MCF 10A (cell line): Measurements from ENCODE around the gene PRKCZ. TPM values are rescaled to one million over a fixed set of nuclear protein-coding genes. Genes with fewer than 3 reads are reported as not detected.

Source experiments
- BruUV-seq: library from RNA; stranded (reverse); fragments of 400-500 nt; replicated peaks from 2 replicates; lab custom pipeline; 2021; lab: Mats Ljungman, UMichigan
- CTCF ChIA-PET: fragments of 300-600 bp; sonication (Branson Sonifier 250); formaldehyde crosslinking; extraction: SDS; loops from one replicate; lab custom pipeline; 2021; ENCODE audit warnings: antibody characterized with exemption, inconsistent platforms; lab: Yijun Ruan, JAX
- POLR2A ChIA-PET: fragments of 300-600, 350-650 bp; sonication (Branson Sonifier 250); formaldehyde crosslinking; extraction: SDS; loops from one replicate; lab custom pipeline; 2020; ENCODE audit warnings: antibody characterized with exemption, inconsistent platforms; lab: Yijun Ruan, JAX
- DNase-seq: peaks from one replicate; pipeline ENCODE4 v3.0.0-alpha.2; 2018; ENCODE audit not compliant: unreplicated experiment
- H3K27ac Mint-ChIP-seq: one replicate; pipeline ENCODE4 v1.8.0; 2022; ENCODE audit warnings: mild to moderate bottlenecking, low read depth, mixed read lengths; ENCODE audit not compliant: unreplicated experiment
- H3K27me3 Mint-ChIP-seq: one replicate; pipeline ENCODE4 v1.8.0; 2022; ENCODE audit warnings: mixed read lengths; ENCODE audit not compliant: insufficient read depth, unreplicated experiment
- H3K36me3 Mint-ChIP-seq: one replicate; pipeline ENCODE4 v1.8.0; 2022; ENCODE audit warnings: mild to moderate bottlenecking, moderate library complexity, mixed read lengths; ENCODE audit not compliant: insufficient read depth, unreplicated experiment
- H3K4me1 Mint-ChIP-seq: one replicate; pipeline ENCODE4 v1.8.0; 2022; ENCODE audit warnings: mixed read lengths; ENCODE audit not compliant: insufficient read depth, unreplicated experiment
- H3K4me3 Mint-ChIP-seq: one replicate; pipeline ENCODE4 v1.8.0; 2022; ENCODE audit warnings: mild to moderate bottlenecking, moderate library complexity, mixed read lengths; ENCODE audit not compliant: unreplicated experiment
- H3K9me3 Mint-ChIP-seq: one replicate; pipeline ENCODE4 v1.8.0; 2022; ENCODE audit warnings: mixed read lengths; ENCODE audit not compliant: unreplicated experiment
- intact Hi-C: fragments of 100-400 bp; cut with micrococcal nuclease; formaldehyde crosslinking; loops from 2 replicates; pipeline ENCODE4 v1.14.1; 2022
- total RNA-seq: library from RNA; stranded (reverse); gene quantifications from 2 replicates; pipeline ENCODE4 v1.2.3, GENCODE V29; 2022
- TF ChIP-seq, protein P1 (sequence below): fragments of 200-600 bp; IDR thresholded peaks from one replicate; pipeline ENCODE4 v1.8.0; 2022; ENCODE audit warnings: antibody characterized with exemption, mild to moderate bottlenecking; ENCODE audit not compliant: unreplicated experiment

PRKCZ gene
- total RNA-seq, 1 experiment from 2014 or later, result 24.9 TPM

DNA sequence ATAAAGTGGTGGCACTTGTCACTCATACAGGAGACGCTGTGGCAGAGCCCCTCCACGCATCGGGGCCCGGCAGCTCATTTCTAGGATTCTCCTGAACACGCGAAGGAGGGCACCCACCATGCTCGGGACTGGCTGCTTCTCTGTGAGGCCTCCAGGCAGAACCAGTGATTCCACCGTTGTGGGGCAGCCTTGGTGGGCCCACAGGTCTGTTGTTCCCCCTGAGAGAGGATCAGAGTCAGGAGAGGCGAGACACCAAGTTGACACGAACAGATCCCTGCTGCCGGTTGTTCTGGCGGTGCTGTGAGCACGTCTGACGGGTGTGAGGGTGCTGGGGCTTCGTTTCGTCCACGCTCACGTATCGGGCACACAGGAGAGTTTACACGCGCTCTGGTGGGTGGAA lies 26.6 kb downstream of the PRKCZ start:
- H3K4me3 Mint-ChIP-seq, result no peak overlapping the region
- no peaks in the 10 kb centered on the region for H3K4me1 Mint-ChIP-seq
- H3K36me3 Mint-ChIP-seq, result peaks cover 27% of the 10 kb centered on the region
- H3K9me3 Mint-ChIP-seq, result peaks cover 17% of the 10 kb centered on the region
- TF ChIP-seq, protein P1, sequence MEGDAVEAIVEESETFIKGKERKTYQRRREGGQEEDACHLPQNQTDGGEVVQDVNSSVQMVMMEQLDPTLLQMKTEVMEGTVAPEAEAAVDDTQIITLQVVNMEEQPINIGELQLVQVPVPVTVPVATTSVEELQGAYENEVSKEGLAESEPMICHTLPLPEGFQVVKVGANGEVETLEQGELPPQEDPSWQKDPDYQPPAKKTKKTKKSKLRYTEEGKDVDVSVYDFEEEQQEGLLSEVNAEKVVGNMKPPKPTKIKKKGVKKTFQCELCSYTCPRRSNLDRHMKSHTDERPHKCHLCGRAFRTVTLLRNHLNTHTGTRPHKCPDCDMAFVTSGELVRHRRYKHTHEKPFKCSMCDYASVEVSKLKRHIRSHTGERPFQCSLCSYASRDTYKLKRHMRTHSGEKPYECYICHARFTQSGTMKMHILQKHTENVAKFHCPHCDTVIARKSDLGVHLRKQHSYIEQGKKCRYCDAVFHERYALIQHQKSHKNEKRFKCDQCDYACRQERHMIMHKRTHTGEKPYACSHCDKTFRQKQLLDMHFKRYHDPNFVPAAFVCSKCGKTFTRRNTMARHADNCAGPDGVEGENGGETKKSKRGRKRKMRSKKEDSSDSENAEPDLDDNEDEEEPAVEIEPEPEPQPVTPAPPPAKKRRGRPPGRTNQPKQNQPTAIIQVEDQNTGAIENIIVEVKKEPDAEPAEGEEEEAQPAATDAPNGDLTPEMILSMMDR, result no peak
- CTCF ChIA-PET, result interaction anchor here (0.7 kb wide), 1 partner anchor 17 kb away, joined by 3 read pairs; no protein-coding TSS in a partner anchor
- intact Hi-C loops, result no loop called here
- BruUV-seq, result no TSS peak
- POLR2A ChIA-PET, result no interaction called here
- H3K27ac Mint-ChIP-seq, result no peak overlapping the region
- no peak for DNase-seq
- no peaks in the 10 kb centered on the region for H3K27me3 Mint-ChIP-seq

DNA sequence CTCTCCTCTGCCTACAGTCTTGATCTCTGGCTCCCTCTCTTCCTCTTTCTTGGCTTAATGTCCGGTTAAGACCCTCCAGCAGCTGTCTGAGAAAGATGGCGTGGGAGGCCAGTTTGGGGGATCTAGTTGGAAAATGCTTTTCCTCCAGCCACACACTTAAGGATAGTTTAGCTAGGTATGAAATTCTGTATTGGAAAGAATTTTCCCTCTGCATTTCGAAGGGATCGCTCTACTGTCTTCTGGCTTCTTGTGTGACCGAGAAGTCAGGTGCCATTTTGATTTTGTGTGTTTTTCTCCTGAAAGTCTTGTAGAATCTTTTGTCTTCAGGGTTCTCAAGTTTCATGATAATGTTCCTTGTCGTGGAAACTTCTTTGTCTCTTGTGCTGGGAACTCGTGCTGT lies 28.0 kb downstream of the PRKCZ start:
- Mint-ChIP-seq H3K27me3 (no peaks in the 10 kb centered on the region), H3K36me3 (peaks cover 27% of the 10 kb centered on the region), H3K9me3 (peaks cover 17% of the 10 kb centered on the region), H3K27ac (no peak overlapping the region), H3K4me3 (no peak overlapping the region), H3K4me1 (no peaks in the 10 kb centered on the region)
- DNase-seq, result no peak
- BruUV-seq, result no TSS peak
- TF ChIP-seq, protein P1, result no peak
- POLR2A ChIA-PET, result no interaction called here
- intact Hi-C loops, result no loop called here
- CTCF ChIA-PET, result interaction anchor here (0.9 to 1.1 kb wide), 2 partner anchors 10 to 96 kb away, joined by 3 read pairs; no protein-coding TSS in a partner anchor

DNA sequence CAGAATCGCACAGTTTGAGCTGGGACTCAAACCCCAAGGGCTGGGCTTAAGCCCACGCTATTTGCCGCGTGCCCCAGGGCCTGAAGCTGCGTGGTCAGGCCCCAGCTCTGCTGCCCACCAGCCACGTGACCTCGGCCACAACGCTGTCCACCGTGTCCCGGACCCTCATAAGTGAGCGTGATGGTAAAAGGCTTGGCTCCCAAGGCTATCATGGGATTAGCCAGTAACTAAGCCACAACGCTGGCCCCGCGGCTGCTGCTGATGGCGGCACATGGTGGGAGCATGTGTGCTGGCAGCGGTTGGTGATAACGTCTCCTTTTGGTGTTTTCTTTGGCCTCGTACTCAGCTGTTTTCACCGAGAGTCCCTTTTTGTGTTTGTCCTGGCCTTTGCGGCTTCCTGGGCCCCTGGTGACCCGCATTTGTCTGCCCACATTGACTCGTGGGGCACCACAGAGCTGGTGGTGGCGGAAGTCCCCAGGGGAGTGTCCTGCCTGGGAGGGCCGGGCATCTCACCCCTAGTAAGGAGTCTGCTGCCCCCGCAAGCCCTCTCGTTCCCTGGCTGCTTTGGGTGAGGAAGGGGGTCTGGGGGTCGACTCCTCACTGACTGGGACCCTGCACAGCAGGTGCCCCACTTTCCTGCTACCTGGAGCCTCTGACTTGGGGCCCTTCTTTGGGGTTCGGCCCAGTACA lies 29.3 kb downstream of the PRKCZ start:
- peaks cover 27% of the 10 kb centered on the region for H3K36me3 Mint-ChIP-seq

DNA sequence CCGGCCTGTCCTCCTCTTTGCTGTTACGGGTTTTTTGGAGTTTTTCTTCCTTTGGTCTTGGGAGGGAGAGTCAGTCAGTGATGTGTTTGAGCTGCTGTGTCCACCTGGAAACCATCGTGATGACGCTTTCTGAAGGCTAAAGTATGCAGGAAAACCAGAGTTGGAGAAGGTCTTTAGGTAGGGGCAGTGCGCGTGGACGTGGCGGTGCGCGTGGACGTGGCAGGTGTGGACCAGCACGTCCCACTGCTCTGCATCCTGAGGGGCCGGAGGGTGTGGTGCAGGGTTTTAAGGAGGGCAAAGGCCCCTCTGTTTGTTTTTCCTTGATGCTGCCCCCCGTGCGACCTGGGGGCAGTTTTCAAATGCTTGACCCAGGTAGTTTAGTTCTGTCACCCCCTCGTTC lies 29.9 kb downstream of the PRKCZ start:
- DNase-seq, result no peak
- peaks cover 27% of the 10 kb centered on the region for H3K36me3 Mint-ChIP-seq
- ChIA-PET POLR2A (no interaction called here), CTCF (no interaction called here)
- BruUV-seq, result no TSS peak
- intact Hi-C loops, result no loop called here
- H3K4me3 Mint-ChIP-seq, result no peak overlapping the region
- TF ChIP-seq, protein P1, result no peak
- peaks cover 17% of the 10 kb centered on the region for H3K9me3 Mint-ChIP-seq
- no peaks in the 10 kb centered on the region for H3K27me3 Mint-ChIP-seq
- H3K4me1 Mint-ChIP-seq, result no peaks in the 10 kb centered on the region
- H3K27ac Mint-ChIP-seq, result no peak overlapping the region

More for the DNA sequence above, 29.3 kb downstream of the PRKCZ start:
- H3K27ac Mint-ChIP-seq, result no peak overlapping the region
- no TSS peak for BruUV-seq
- POLR2A ChIA-PET, result no interaction called here
- no peak overlapping the region for H3K4me3 Mint-ChIP-seq
- no peak for DNase-seq
- no peaks in the 10 kb centered on the region for H3K27me3 Mint-ChIP-seq
- intact Hi-C loops, result no loop called here
- H3K9me3 Mint-ChIP-seq, result peaks cover 17% of the 10 kb centered on the region
- H3K4me1 Mint-ChIP-seq, result no peaks in the 10 kb centered on the region
- CTCF ChIA-PET, result no interaction called here
- TF ChIP-seq, protein P1, result no peak
